GM23248 (cell line): ENCODE data around the gene CACNA1D. TPM values are rescaled to one million over a fixed set of nuclear protein-coding genes. Genes with fewer than 3 reads are reported as not detected.

Experiments
- DNase-seq: peaks from one replicate; pipeline ENCODE4 v3.0.0-alpha.2; 2015
- H2AFZ ChIP-seq: fragments of 200-600 bp; sonication (generic); 2 replicates; pipeline ENCODE4 v1.6.1; 2016; ENCODE audit warnings: antibody characterized with exemption
- H3F3A ChIP-seq: fragments of 200-600 bp; sonication (generic); 2 replicates; pipeline ENCODE4 v1.6.1; 2016; ENCODE audit warnings: mild to moderate bottlenecking, antibody characterized with exemption, mixed run types; ENCODE audit not compliant: insufficient read depth
- H3K27ac ChIP-seq: fragments of 200-600 bp; sonication (generic); 2 replicates; pipeline ENCODE4 v1.5.1; 2016; ENCODE audit warnings: mild to moderate bottlenecking
- H3K27me3 ChIP-seq: fragments of 200-600 bp; sonication (generic); replicated peaks from 2 replicates; pipeline ENCODE4 v1.6.1; 2016; ENCODE audit warnings: mild to moderate bottlenecking; ENCODE audit not compliant: insufficient read depth
- H3K36me3 ChIP-seq: fragments of 200-600 bp; sonication (generic); 2 replicates; pipeline ENCODE4 v1.6.1; 2016; ENCODE audit warnings: low read depth, mild to moderate bottlenecking
- H3K4me1 ChIP-seq: fragments of 200-600 bp; sonication (generic); 2 replicates; pipeline ENCODE4 v1.6.1; 2016; ENCODE audit warnings: mild to moderate bottlenecking; ENCODE audit not compliant: insufficient read depth
- H3K4me2 ChIP-seq: fragments of 200-600 bp; sonication (generic); one replicate; pipeline ENCODE4 v1.6.1; 2016; ENCODE audit warnings: mild to moderate bottlenecking; ENCODE audit not compliant: unreplicated experiment
- H3K4me3 ChIP-seq: fragments of 200-600 bp; sonication (generic); 2 replicates; pipeline ENCODE4 v1.5.1; 2016; ENCODE audit warnings: mild to moderate bottlenecking
- H3K79me2 ChIP-seq: fragments of 200-600 bp; sonication (generic); 2 replicates; pipeline ENCODE4 v1.6.1; 2016; ENCODE audit warnings: mild to moderate bottlenecking; ENCODE audit not compliant: insufficient read depth
- H3K9ac ChIP-seq: fragments of 200-600 bp; sonication (generic); 2 replicates; pipeline ENCODE4 v1.6.1; 2016; ENCODE audit warnings: mild to moderate bottlenecking
- H3K9me2 ChIP-seq: fragments of 200-600 bp; sonication (generic); 2 replicates; pipeline ENCODE4 v1.6.1; 2016; ENCODE audit warnings: mixed run types, mild to moderate bottlenecking, moderate library complexity; ENCODE audit not compliant: insufficient read depth
- H3K9me3 ChIP-seq: fragments of 200-600 bp; sonication (generic); one replicate; pipeline ENCODE4 v1.6.1; 2017; ENCODE audit warnings: low read depth
- H4K20me1 ChIP-seq: fragments of 200-600 bp; sonication (generic); 2 replicates; pipeline ENCODE4 v1.6.0; 2016; ENCODE audit not compliant: insufficient read depth
- EZH2 ChIP-seq: fragments of 200-600 bp; sonication (generic); IDR thresholded peaks from 2 replicates; pipeline ENCODE4 v1.6.1; 2018; ENCODE audit warnings: antibody characterized with exemption, mild to moderate bottlenecking; ENCODE audit not compliant: insufficient read depth, poor library complexity, severe bottlenecking
- EZH2phosphoT487 ChIP-seq: fragments of 200-600 bp; sonication (generic); IDR thresholded peaks from 2 replicates; pipeline ENCODE4 v1.6.1; 2018; ENCODE audit warnings: antibody characterized with exemption, moderate library complexity, mild to moderate bottlenecking, low read depth; ENCODE audit not compliant: insufficient read depth
- WGBS, 2 experiments: methylation state at CpG; one replicate each; pipeline ENCODE4 v1.1.6; 2015 to 2017; ENCODE audit warnings: low lambda C conversion rate in 2 of 2, low coverage in 1 of 2; ENCODE audit errors: missing lambda C conversion rate in 2 of 2; 5-methylcytosine and 5-hydroxymethylcytosine counted together
- in situ Hi-C: fragments of 300-500 bp; cut with MboI; formaldehyde crosslinking; loops from 2 replicates; pipeline ENCODE4 v1.15.0; 2020
- polyA plus RNA-seq: library from polyadenylated mRNA; unstranded; fragments of >200 nt; fragmentation: Nextera tagmentation; extraction: Ambion mirVana; gene quantifications from 2 replicates; pipeline ENCODE4 v1.2.1, GENCODE V29; 2016
- total RNA-seq: library from RNA; depleted of rRNA; stranded (reverse); fragments of >200 nt; shearing (Covaris generic); gene quantifications from 2 replicates; pipeline ENCODE4 v1.2.3, GENCODE V29; 2014

Gene CACNA1D
- total and polyA plus RNA-seq, 2 experiments from 2014 or later: not detected

DNA sequence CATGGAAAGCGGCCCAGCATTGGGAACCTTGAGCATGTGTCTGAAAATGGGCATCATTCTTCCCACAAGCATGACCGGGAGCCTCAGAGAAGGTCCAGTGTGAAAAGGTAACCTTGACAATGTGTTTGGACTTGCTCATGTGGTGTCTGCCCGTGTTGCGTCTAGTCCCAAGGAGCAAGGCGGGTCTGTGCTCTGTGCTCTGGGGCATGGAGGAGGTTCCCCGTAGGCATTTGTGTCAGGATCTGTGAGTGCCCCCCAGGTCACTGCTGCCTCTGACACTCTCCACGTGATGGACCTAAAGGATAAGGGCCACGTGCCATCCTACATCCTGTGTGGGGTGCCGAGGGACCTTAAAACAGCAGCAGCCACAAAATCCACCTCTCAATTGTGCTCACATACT lies 306.9 kb downstream of the CACNA1D start:
- H4K20me1 ChIP-seq: no peaks in the 10 kb centered on the region
- H2AFZ ChIP-seq: no peak overlapping the region
- 0 out of 2 replicates have a peak, but pooled peaks cover 3% of the 10 kb centered on the region for H3F3A ChIP-seq
- no peaks in the 10 kb centered on the region for H3K9me3 ChIP-seq
- H3K9ac ChIP-seq: no peak overlapping the region
- no peaks in the 10 kb centered on the region for H3K79me2 ChIP-seq
- WGBS, 2 experiments: 84 to 91% methylated on average over 9 of the region's 9 CpGs
- peaks cover 21% of the 10 kb centered on the region for H3K4me1 ChIP-seq
- DNase-seq: no peak
- TF ChIP-seq EZH2phosphoT487: no peak
- no peak for TF ChIP-seq EZH2
- H3K4me3 ChIP-seq: no peak overlapping the region
- no peak overlapping the region for H3K4me2 ChIP-seq
- no peaks in the 10 kb centered on the region for H3K36me3 ChIP-seq
- in situ Hi-C loops: no loop called here
- H3K27ac ChIP-seq: no peak overlapping the region
- no peaks in the 10 kb centered on the region for H3K9me2 ChIP-seq
- no peaks in the 10 kb centered on the region for H3K27me3 ChIP-seq

- TF ChIP-seq EZH2: no peak
- no peak for TF ChIP-seq EZH2phosphoT487
- H3K9me3 ChIP-seq: no peaks in the 10 kb centered on the region
- no peak for DNase-seq
- no peaks in the 10 kb centered on the region for H3K27me3 ChIP-seq
- H3K36me3 ChIP-seq: no peaks in the 10 kb centered on the region
- H4K20me1 ChIP-seq: no peaks in the 10 kb centered on the region
- no peaks in the 10 kb centered on the region for H3K9me2 ChIP-seq
- H2AFZ ChIP-seq: no peak overlapping the region
- in situ Hi-C loops: no loop called here
- 0 out of 2 replicates have a peak, but pooled peaks cover 3% of the 10 kb centered on the region for H3F3A ChIP-seq
- no peaks in the 10 kb centered on the region for H3K79me2 ChIP-seq
- H3K4me3 ChIP-seq: no peak overlapping the region
- no peak overlapping the region for H3K4me2 ChIP-seq
- H3K9ac ChIP-seq: no peak overlapping the region
- peaks cover 29% of the 10 kb centered on the region for H3K4me1 ChIP-seq
- no peak overlapping the region for H3K27ac ChIP-seq
- 82 to 84% methylated on average over 8 of the region's 8 CpGs for WGBS, 2 experiments
Measured at GRCh38 chr3:53802256-53802880, 308.0 kb downstream of the CACNA1D start.

DNA sequence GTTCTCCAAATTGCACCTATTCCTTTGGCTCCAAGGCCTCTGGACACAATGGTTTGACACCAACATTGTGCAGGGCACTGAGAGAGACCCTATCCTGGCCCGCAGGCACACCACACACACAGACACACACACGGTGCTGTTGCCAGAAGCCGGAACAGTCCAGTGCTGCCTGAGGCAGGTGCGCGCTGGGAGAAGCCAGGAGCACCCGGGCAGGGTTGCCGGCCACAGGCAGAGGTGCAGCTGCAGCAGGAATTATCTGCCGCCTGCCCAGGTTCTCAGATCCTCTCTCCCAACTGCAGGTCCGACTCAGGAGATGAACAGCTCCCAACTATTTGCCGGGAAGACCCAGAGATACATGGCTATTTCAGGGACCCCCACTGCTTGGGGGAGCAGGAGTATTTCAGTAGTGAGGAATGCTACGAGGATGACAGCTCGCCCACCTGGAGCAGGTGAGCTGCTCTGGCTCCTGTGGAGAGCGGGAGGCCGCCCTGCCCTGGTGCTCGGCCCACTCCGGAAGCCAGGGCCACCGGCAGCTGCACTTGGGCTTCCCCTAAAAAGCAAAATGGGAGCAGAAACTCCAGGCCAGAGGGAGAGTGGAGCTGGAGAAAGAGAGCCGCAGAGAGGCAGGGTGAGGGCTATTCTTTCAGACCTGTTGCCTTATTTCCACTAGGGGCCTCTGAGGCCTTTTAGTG lies 308.9 kb downstream of the CACNA1D start:
- no peaks in the 10 kb centered on the region for H3K9me2 ChIP-seq
- H3K27ac ChIP-seq: no peak overlapping the region
- no peak overlapping the region for H3K9ac ChIP-seq
- H4K20me1 ChIP-seq: no peaks in the 10 kb centered on the region
- no peaks in the 10 kb centered on the region for H3K9me3 ChIP-seq
- H3K79me2 ChIP-seq: no peaks in the 10 kb centered on the region
- WGBS, 2 experiments: 95 to 97% methylated on average over 18 of the region's 18 CpGs
- no peak overlapping the region for H3K4me2 ChIP-seq
- in situ Hi-C loops: no loop called here
- DNase-seq: no peak
- no peaks in the 10 kb centered on the region for H3K36me3 ChIP-seq
- H3K27me3 ChIP-seq: no peaks in the 10 kb centered on the region
- H2AFZ ChIP-seq: no peak overlapping the region
- H3K4me3 ChIP-seq: no peak overlapping the region
- TF ChIP-seq EZH2phosphoT487 (no peak), EZH2 (no peak)
- peaks cover 29% of the 10 kb centered on the region for H3K4me1 ChIP-seq
- 0 out of 2 replicates have a peak, but pooled peaks cover 3% of the 10 kb centered on the region for H3F3A ChIP-seq

DNA sequence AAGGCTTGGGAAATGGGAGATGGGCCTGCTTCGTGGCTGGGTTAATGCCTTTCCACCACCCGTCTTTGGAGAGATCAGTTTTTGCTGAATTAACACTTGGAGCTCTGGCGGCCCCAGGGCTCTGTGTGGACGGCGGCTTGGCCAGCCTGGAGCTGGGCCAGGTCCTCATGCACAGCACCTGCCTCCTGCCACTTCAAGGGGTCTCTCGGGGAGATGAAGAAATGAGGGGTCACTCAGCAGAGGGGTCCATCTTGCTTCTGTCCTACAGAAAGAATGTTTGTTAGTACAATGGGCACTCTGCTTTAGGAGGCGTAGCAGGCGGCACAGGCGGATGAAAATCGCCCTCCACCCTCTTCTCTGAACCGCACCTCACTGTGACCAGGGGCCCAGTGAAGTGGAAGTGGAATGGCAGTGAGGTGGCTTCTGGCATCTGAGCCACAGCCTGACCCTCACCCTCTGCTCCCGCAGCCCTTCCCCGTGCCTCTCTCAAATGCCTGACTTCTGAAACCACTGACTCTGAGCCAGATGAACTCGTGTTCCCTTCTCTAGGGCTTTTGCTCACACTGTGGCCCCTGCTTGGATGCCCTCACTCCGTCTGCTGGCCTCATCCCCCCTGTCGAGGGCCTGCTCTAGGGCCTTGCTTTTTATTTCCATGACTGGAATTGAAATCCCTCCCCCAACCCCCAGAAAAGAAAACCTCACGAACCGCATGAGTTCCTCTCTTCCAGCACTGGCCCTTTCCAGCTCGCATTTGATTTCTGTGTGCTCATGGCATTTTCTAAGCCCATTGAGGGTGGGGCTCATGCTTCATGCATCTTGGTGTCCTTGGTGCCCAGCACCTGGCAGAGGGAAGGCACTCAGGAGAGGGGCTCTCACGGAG lies 309.6 kb downstream of the CACNA1D start:
- Histone ChIP-seq H3K27ac (peak overlapping the region; percentile 84), H3K9ac (peak overlapping the region; percentile 32)

More for the DNA sequence above, 309.6 kb downstream of the CACNA1D start:
- 74 to 77% methylated on average over 20 of the region's 20 CpGs for WGBS, 2 experiments
- Histone ChIP-seq H2AFZ (peak overlapping the region; percentile 70), H4K20me1 (no peaks in the 10 kb centered on the region), H3K79me2 (no peaks in the 10 kb centered on the region), H3K4me2 (peak overlapping the region; percentile 65), H3K27me3 (no peaks in the 10 kb centered on the region), H3K36me3 (no peaks in the 10 kb centered on the region), H3K4me1 (peaks cover 29% of the 10 kb centered on the region), H3F3A (0 out of 2 replicates have a peak, but pooled peaks cover 3% of the 10 kb centered on the region), H3K4me3 (no peak overlapping the region), H3K9me3 (no peaks in the 10 kb centered on the region), H3K9me2 (no peaks in the 10 kb centered on the region)
- in situ Hi-C loops: no loop called here
- TF ChIP-seq EZH2phosphoT487 (no peak), EZH2 (no peak)
- peak; percentile 10 for DNase-seq
